GM19468 (cell line): ENCODE results near the gene CBX4.
"Not testable (repeated sequence)": the region's sequence is repeated elsewhere in the genome, so short reads cannot be mapped to it uniquely, and the experiment has no call there.

ENCODE experiments used
- ATAC-seq: cut with Tn5 transposase; IDR thresholded peaks from one replicate; pipeline ENCODE4 v1.9.1; 2021; ENCODE audit warnings: mild to moderate bottlenecking, moderate library complexity, moderate number of reproducible peaks; ENCODE audit not compliant: unreplicated experiment; ENCODE audit errors: extremely low read depth

Gene CBX4

DNA sequence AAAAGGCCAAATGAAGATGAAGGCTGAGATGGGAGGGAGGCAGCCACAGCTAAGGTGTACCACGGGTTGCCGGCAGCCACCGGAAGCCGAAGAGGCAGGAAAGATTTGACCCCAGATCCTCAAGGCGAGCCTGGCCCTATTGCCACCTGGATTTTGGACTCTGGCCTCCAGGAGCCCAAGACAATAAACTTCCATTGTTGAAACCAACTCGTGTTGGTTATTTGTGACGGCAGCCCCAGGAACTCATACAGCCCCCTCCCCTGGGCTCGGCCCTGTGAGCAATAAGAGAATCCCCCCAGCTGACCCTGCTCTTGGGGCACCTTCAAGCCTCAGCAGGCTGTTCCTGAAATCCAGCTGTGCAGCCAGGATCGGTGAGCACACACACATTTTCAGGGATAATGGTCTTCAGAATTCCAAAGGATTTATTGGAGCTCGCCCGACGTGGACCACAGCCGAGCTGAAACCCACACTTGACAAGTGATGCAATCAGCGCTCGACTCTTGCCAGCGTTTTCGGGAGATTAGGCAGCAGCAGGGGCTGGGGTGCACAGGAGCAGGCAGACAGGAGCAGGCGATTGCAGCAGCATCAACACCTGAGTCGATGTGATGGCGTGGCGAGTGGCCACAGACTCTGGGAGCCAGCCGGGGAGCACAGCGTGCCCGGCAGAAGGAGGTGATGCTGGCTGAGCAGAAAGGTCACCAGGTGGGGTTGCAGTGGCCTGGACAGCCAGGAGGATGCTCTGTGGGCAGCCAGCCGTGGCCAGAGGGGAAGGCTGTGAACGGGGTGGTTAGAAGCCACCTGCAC is 22.4 kb upstream of the CBX4 start:
- no peak for ATAC-seq

DNA sequence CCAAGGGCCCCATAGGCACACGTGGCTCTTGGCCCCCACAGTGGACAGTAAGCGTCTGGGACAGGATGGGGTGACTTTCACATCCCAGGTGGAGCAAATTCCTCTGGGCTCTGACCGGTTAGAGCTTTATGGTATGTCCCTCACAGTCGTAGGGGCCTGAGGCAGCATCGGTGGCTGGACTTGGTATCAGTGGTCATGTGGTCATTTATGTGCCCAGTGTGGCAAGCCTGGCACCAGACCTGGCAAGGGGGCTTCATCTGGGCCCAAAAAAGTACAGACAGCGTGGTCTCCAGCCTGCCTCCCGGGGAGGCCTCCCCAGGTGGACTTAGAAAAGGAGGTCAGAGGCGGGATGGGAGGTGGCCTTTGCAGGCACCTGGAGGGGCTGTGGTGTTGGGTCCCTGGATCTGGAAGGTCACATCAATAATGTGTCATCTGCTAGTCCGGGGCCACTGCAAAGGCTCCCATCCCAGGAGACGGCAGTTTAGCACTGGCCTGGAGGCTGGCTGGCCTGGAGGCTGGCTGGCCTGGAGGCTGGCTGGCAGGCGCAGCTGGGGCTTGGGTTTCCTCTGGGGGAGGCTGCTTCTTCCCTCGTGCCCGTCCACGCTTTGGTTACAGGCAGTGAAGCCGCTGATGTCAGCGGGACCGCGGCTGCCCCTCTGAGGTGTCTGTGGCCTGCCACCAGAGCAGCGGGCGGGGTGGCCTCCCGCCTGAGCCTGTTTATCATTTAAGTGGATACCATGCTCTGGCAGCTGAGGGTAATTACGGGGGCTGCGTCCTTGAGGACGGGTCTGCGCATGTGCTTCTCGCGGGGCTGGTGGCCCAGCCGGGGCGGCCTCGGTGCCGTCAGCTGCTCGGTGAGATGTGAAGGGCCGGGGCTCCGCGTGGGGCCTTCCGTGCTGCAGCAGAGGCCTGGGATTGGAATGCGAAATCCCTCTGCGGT is 20.7 kb upstream of the CBX4 start:
- ATAC-seq, result no peak

DNA sequence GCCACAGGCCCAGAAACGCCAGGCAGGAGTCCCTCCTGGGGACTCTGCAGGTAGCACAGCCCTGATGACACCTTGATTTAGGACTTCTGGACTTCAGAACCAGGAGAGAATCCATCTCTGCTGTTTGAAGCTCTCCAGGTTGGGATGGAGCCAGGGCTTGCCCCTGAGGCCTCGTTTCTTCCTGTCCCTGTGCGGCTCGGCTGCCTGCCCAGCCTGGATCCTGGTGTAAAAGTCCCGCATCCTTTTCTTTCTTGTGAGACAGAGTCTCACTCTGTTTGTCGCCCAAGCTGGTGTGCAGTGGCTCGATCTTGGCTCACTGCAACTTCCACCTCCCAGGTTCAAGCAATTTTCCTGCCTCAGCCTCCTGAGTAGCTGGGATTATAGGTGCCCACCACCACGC is 17.9 kb upstream of the CBX4 start:
- ATAC-seq, result no peak

DNA sequence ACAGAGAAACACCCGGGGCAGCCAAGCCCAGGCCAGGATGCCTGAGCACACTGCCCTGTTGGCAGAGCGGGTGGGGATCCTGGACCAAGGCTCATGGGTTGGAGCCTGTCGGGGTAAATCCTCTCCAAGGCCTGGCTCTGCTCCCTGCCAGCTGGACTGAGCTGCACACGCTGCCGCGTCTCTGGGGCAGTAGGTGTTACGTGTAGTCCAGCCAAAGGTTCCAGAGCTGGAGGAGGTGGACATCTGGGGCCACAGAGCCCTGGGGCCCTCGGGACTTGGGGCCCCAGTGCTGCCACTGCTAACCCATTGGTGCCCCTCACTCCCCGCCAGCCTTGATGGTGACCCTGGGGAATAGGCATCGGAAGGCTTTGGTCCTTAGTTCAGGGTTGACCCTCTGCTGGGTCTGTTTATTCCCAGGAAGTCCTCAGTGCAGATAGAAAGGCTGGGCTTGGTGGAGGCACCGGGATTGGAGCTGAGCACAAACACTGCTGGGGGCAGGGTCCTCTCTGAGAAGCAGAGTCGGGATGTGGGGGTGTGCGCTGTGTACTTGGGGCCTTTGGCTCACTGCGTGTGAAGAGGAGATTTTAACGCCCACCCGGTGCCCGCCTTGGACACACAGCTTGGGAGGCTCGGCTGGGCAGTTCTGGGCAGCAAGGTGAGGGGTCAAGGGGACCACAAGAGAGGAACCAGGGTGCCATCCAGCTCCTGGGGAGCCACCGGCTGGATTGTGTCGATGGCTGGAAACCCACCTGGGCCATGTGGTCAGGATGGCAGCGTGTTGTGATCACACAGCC is 16.3 kb upstream of the CBX4 start:
- ATAC-seq, result no peak

DNA sequence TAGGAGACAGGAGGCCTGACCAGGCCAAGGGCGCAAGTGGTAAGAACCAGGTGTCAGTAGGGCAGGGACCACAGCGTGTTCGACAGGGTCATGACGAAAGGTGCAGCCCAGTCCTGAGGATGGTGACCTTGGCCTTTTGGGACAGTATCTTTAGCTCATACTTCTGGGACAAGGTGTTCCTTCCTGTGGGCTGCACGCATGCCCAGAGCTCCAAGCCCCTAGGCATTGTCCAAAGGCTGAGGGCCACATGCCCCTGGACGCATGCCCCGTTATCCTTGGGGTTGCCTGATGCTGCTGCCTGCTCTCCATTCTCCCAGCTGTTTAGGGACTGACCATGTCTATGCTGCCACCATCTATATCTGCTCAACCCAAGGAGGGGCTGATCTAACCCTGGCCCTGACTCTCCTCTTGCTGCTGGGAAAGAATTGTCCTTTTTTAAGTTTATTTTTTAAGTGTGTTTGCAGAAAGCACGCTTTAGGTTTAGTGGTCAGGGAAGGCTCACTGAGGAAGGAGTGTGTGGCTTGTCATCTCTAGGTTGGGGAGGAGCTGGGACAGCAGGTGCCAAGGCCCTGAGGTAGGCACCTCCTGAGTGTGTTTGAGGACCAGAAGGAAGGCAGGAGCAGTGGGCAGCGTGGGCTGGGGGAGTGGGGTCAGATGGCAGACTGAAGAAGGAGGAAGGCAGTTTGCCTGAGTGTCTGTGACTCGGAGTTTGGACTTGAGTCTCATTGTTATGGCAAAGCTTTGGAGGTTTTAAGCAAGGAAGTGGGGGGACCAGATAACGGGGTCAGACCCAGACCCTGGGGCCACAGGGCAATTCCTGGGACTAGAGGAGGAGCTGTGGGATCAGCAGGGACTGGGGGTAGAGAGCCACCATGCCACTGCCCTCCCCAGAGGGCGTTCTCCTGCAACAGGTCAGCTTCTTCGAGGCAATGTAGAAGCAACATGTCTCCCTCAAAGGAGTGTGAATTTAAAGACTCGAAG is 15.1 kb upstream of the CBX4 start:
- no peak for ATAC-seq

DNA sequence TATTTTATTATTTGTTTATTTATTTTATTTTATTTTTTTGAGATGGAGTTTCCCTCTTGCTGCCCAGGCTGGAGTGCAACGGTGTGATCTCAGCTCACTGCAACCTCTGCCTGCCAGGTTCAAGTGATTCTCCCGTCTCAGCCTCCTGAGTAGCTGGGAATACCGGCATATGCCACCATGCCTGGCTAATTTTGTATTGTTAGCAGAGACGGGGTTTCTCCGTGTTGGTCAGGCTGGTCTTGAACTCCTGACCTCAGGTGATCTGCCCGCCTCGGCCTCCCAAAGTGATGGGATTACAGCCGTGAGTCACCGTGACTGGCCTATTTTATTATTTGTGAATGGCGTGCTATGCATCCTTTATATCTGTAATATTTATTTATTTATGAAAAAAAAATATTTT is 13.9 kb upstream of the CBX4 start:
- not testable (repeated sequence) for ATAC-seq

DNA sequence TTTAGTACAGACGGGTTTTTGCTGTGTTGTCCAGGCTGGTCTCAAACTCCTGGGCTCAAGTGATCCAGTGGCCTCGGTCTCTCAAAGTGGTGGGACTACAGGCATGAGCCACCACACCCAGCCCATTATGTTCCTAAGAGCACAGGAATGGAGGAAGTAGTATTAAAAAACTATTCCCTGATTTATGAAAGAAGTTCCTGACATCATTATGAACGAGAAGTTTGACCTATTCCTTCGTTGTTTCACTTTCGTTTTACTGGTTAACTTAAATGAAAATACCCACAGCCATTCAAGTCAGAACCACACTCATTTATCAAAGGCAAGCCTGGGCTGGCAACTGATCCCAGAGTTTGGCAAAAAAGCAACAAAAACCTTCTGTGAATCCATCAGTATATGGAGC is 13.5 kb upstream of the CBX4 start:
- ATAC-seq, result no peak

DNA sequence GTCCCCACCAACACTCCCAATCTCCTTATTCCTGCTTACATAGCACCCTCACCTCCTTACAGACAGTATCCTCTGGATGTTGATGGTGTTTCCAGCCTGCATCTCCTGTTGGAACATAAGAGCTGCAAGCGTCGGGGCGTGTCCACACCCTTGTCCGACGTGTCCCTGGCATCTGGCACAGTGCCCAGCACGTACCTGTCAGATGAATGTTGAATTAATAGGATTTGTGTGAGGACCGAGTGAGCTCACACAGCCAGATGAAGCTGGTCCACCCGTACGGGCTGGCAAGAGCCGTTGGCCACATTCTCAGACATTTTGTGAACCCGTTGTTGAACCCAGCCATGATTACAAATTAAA is 12.2 kb upstream of the CBX4 start:
- no peak for ATAC-seq

DNA sequence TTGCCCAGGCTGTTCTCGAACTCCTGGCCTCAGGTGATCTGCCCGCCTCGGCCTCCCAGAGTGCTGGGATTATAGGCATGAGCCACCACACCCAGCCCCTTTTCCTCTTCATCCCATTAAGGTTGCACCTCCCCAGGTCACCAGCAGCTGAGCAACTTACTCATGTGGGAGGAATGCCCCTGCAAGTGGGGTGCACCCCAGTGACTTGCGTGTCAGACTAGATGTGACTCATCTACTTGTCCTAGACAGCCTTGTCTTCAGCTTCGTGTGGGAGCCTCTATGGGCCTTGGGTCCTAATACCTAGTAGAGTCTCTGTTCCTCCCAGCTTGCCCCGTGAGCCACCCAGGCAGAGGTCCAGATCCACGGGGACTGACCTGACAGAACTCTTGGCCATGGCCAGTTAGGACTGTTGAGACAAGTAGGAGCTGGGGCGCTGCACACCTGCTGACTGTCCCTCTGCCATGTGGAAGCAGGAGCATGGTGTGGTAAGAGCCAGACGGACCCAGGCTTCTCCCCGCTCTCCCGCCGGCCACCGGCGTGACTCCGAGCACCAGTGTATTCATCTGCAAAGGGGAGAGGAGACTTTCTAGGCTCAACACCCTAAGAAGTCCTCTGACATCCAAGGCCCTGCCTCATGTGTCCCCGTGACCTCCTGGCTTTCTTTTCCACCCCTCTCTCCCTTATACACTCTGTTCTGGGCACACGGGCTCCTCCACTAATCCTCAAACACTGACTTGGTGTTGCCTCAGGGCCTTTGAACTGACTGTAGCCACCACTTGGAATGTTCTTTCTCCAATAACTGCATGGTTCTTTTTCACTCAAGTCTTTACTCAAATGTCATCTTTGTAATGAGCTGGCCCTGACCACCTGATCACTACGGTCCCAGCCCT is 11.6 kb upstream of the CBX4 start:
- no peak for ATAC-seq

DNA sequence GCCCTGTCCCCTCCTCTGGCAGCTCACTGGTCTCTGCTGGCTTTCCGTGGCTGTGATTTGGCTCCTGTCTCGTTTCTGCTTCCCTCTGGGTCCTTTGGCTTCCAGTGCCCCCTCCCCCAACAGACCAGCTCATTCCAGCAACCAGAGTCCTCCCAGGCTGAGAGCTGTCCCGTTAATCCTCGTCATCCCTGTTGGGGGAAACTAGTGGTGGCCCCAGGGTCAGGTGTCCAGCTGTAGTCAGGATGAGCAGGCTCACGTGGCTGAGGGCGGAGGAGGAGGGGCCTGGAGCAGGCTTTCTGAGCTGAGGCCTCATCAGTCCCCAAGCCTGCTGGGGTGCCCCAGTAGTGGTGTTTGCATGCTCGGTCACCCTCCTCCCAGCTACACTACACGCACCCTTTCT is 10.7 kb upstream of the CBX4 start:
- ATAC-seq, result no peak

DNA sequence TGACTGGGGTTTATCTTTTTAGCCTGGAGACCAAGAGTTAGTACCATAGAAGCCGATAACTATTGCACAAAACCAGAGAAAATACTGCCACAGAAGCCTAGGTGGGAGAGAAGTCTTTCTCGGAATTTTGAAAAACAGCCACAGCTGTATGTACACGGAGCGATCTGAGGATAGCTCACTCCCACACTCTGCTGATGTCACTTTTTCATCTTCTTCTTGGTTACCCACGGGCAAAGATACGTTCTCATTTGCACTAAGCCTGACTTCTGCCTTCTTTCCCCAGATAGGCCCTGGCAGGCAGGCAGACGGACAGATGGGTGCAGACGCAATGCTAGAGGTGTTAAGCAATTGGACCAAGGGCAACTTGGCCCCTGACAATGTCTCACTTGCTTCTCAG is 9.1 kb upstream of the CBX4 start:
- ATAC-seq, result no peak

DNA sequence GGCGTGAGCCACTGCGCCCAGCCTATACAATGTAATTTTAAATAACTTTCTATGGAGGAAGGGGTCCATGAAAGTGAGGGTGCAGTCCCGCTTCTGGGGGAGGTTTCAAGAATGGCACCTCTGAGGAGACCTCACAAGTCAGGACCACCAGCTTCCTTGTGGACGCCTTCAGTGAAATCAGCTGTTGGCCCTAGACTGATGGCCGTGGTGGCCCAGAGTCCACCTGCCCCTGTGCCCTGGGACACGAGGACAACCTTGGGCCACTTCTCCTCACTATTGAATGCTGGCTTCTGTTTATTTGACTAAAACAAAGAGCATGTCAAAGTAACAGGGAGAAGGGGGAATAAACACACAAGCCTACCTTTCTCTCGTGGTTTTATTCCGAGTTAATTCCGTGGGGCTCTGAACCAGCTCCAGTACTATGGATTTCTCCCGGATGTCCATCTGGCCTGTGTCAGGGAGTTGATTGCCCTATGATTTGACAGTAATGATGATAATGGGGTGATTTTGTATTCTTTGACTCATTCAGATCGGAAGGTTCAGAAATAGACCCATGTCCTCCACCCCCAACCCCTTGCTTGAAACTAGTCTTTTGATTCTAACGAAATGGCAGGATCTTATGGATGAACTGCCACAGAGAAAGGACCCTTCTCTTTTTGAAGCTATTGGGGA is 8.6 kb upstream of the CBX4 start:
- no peak for ATAC-seq

DNA sequence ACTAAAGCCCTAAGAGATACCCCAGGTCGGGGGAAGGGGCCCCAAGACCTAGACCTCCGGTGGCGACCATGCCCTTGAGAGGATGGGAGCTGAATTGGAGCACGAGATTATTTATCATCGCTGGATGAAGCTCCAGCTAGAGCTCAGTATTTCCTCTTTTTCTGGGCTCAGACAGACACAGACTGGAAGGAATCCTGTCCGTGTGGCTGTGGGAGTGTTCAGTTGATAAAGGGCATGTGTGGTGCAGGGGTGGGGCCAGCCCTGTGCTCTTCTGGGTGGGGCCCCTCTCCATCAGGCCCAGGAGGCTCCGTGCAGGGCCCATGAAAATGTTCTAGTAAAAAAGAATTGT is 6.3 kb upstream of the CBX4 start:
- no peak for ATAC-seq

DNA sequence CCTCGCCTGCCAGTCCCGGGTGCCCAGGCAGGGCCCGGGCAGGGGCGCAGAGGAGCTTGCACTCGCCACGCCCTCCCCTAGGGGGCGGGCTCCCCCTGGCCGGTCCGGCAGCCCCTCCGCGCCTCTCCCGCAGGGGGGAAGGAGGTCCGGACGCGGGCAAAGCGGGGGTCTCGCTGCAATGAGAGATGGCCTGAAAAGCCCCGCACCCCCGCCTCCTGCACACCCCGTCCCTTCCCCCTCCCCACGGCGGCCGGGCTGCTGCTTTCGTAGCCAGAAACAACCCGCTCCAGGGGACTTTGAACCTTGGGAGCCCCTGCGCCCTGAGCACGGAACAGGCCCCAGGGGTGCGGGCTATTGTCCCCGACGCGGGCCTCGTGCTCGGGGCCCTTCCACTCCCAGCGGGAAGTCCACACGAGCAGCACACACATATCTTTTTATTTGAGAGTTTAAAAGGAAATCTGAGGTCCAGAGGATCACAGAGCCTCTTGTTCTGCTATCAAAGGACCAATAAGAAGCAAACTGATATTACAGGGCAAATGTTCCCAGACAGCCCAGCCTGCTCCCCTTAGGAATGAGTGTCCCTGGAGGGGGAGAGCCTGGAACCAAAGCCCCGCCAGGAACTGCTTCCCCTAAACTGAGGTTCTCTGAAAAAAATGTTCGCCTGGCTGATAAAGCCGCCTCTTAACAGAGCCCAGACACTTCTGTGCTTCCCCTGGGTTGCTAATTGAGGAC is 5.8 kb upstream of the CBX4 start:
- ATAC-seq, result no peak

DNA sequence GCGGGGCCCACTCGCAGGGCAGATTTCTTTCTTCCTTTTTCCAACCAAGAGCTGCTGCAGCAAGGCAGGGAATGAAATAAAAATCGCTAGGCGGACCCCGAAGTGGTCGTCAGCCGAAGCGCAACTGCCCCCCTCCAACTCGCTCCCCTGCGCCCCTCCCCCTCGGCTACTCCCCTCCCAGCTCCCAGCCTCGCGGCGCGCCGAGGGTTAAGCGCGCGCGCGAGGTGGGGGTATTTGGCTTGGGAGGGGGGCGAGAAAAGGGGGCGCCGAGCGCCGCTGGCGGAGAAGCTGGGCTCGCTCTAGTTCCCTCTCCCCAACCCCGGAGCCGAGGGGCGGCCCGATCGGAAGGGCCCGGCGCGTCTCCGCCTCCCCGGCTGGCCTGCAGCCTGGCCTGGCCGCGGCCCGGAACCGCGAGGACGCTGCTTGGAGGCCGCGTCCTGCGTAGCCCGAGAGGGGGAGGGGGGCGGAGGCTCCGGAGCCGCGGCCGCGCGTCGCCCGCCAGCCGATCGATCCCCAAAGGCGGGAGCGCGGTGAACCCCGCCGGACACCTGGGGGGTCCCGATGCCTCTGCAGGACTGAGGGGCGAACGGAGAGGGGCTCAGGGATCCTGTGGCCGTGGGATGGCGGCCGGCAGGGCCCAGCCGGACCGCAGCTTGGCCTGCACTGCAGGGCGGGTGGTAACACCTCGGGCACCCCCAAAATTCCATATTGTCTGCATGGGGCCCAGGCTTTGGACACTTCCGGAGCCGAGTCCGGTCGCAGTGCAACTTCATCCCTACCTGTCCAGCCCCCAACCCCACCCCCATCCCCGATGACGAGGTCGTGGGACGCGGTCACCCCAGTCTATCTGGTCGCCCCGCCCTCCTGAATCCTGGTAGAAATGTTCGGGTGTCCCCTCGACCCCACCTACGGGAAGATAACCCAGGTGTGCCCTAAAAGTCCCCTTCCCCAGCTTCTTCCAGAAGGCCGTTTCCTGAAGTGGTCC is 4.9 kb upstream of the CBX4 start:
- ATAC-seq, result no peak

DNA sequence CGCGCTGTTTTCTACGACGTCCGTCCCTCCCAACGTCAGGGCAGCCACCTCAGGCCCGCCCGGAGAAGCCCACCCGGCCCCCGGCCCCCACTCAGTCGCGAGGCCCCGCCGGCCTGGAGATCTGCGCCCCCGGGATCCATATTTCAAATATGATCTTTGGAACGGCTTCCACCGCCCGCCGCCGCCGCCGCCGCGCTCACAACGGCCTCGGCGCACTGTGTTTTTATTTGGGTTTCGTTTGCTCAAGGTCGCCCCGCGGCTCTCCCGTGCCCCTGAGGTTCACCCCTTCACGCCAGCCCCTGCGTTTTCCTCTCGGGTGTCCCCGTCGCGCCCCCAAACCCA is 4.2 kb upstream of the CBX4 start:
- ATAC-seq, result no peak
